Panc1 (cell line): Measurements from ENCODE around the gene CCNB1IP1.

Experiments used
- POLR2AphosphoS5 ChIP-seq: IDR thresholded peaks from 2 replicates; pipeline ENCODE4 v1.6.1; 2012; ENCODE audit warnings: mild to moderate bottlenecking, low read depth, low read length, moderate library complexity
- SIN3A ChIP-seq: IDR thresholded peaks from 2 replicates; pipeline ENCODE4 v1.6.1; 2012; ENCODE audit warnings: low read depth, mild to moderate bottlenecking, low read length, moderate library complexity, borderline replicate concordance; ENCODE audit not compliant: insufficient read depth
- TF ChIP-seq, protein P1 (sequence below): fragments of 450-650 bp; IDR thresholded peaks from 2 replicates; pipeline ENCODE4 v1.5.1; 2017; ENCODE audit warnings: mild to moderate bottlenecking

DNA sequence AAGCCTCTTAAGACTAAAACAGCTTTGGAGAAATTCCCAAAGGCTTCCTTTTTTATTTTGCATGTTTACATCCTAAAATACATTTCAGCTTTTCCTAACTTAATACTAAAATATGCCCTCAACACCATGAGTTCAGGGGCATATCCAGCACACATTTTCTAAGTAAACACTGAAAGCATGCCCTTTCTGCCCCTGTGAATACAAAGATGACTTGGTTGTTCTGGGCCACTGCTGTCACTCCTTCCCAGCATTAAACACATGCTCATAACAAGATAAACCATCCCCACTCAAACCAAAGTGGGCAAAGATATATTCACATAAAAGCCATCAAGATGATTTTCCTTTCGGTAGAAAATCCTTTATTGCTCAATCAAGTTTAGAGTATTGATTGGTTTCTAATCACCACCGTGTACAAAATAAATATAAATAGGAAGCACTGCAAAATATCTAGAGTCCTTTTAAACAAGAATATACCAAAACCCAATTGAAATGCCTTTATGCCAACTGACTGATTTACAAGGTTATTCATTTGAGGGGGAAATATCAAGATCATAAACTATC, 1.9 kb downstream of the CCNB1IP1 start:
- TF ChIP-seq, protein P1, sequence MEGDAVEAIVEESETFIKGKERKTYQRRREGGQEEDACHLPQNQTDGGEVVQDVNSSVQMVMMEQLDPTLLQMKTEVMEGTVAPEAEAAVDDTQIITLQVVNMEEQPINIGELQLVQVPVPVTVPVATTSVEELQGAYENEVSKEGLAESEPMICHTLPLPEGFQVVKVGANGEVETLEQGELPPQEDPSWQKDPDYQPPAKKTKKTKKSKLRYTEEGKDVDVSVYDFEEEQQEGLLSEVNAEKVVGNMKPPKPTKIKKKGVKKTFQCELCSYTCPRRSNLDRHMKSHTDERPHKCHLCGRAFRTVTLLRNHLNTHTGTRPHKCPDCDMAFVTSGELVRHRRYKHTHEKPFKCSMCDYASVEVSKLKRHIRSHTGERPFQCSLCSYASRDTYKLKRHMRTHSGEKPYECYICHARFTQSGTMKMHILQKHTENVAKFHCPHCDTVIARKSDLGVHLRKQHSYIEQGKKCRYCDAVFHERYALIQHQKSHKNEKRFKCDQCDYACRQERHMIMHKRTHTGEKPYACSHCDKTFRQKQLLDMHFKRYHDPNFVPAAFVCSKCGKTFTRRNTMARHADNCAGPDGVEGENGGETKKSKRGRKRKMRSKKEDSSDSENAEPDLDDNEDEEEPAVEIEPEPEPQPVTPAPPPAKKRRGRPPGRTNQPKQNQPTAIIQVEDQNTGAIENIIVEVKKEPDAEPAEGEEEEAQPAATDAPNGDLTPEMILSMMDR = no peak
- no peak for TF ChIP-seq POLR2AphosphoS5
- no peak for TF ChIP-seq SIN3A
